ENCODE data around the gene WDR5. TPM values are rescaled to one million over a fixed set of nuclear protein-coding genes. Genes with fewer than 3 reads are reported as not detected.
A peak's percentile ranks its signal among the peaks of the same experiment; 100 is the strongest.

The WDR5 gene
- total and polyA plus RNA-seq, 10 of the 15 experiments (the other 5 are each of a cell fraction or from before 2014, with no cell fraction given) = 1.4 to 43.7 (median 33.2) TPM

- no peaks in the 10 kb centered on the region for H3K9me3 ChIP-seq (replicated peaks; ENCODE audit: control insufficient read depth, insufficient read depth, low read length)
- 90% methylated on average over 12 of the region's 12 CpGs for WGBS (ENCODE audit: insufficient coverage, insufficient replicate concordance, low lambda C conversion rate, missing lambda C conversion rate)
- TF ChIP-seq NFYA (IDR thresholded peaks at IDR 0.05; ENCODE audit: borderline replicate concordance, low read depth, low read length) = no peak
- H3K4me3 ChIP-seq = no peak overlapping the region; the same call in 1 of the 2 replicates
- H2AFZ ChIP-seq (ENCODE audit: control insufficient read depth, low read depth, low read length) = no peak overlapping the region
- no peak overlapping the region for H3K4me2 ChIP-seq (ENCODE audit: control insufficient read depth, insufficient read depth)
- FAIRE-seq = no peak
- H3K9ac ChIP-seq (ENCODE audit: control insufficient read depth, insufficient read depth, low read length) = no peak overlapping the region
- ChIA-PET CTCF (no interaction called here), RAD21 (ENCODE audit: unreplicated experiment) (no interaction called here), POLR2A (interaction anchor here (0.6 kb wide), 1 partner anchor 14 kb away, joined by 3 read pairs; the partner anchor contains the start of gene WDR5), SMC1A (ENCODE audit: uncharacterized antibody, unreplicated experiment) (no interaction called here)
- H3K27ac ChIP-seq (ENCODE audit: control insufficient read depth, insufficient read depth) = peak overlapping the region; percentile 52
- intact Hi-C loops (cut with micrococcal nuclease; ENCODE audit: unreplicated experiment) = no loop called here
- no peaks in the 10 kb centered on the region for H4K20me1 ChIP-seq (ENCODE audit: control insufficient read depth, insufficient read depth)
- DNase-seq (ENCODE audit: low read depth, low spot score) = no peak
- in situ Hi-C loops (cut with MboI) = no loop called here
- TSS peak; percentile 29 for BruUV-seq (replicated peaks)
- no peaks in the 10 kb centered on the region for H3K27me3 ChIP-seq (replicated peaks in 1 of 2; ENCODE audit: control insufficient read depth in 2 of 2, insufficient read depth in 2 of 2, low read length in 1 of 2)
- peaks cover 35 to 46% of the 10 kb centered on the region in 2 experiments; a peak in 3 of 4 replicates for H3K36me3 ChIP-seq (ENCODE audit: control insufficient read depth in 2 of 2, insufficient read depth in 2 of 2, low read length in 1 of 2)
- no peak for ATAC-seq
- no peaks in the 10 kb centered on the region for H3K79me2 ChIP-seq (ENCODE audit: control insufficient read depth, insufficient read depth, low read length)
- peaks cover 12% of the 10 kb centered on the region for H3K4me1 ChIP-seq (ENCODE audit: control insufficient read depth, insufficient read depth, low read length)
Measured at GRCh38 chr9:134150557-134151214, 14.8 kb downstream of the WDR5 start.

DNA sequence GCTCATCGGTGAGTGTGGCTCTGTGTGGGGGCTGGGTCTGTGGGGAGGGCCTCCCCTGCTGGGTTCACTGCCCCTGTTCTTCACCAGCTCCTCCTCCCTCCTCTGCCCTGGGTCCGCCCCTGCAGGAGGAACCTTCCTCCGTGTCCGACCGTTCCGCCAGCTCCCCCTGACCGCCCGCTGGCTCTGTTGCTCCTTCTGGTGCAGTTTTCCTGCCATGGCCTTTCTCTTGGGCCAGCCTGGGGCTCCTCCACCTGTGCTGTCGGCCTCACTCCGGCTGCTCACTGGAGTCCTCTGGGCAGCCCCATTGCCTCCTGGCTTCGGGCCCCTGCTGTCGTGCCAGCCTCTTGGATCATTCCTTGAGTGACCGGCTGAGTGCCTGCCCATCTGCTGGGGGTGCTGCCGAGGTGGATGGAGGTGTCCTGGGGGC lies 16.2 kb downstream of the WDR5 start:
- H3K36me3 ChIP-seq (ENCODE audit: control insufficient read depth in 2 of 2, insufficient read depth in 2 of 2, low read length in 1 of 2) = peaks cover 33 to 56% of the 10 kb centered on the region in 2 experiments; a peak in 3 of 4 replicates
- TF ChIP-seq, protein P1, sequence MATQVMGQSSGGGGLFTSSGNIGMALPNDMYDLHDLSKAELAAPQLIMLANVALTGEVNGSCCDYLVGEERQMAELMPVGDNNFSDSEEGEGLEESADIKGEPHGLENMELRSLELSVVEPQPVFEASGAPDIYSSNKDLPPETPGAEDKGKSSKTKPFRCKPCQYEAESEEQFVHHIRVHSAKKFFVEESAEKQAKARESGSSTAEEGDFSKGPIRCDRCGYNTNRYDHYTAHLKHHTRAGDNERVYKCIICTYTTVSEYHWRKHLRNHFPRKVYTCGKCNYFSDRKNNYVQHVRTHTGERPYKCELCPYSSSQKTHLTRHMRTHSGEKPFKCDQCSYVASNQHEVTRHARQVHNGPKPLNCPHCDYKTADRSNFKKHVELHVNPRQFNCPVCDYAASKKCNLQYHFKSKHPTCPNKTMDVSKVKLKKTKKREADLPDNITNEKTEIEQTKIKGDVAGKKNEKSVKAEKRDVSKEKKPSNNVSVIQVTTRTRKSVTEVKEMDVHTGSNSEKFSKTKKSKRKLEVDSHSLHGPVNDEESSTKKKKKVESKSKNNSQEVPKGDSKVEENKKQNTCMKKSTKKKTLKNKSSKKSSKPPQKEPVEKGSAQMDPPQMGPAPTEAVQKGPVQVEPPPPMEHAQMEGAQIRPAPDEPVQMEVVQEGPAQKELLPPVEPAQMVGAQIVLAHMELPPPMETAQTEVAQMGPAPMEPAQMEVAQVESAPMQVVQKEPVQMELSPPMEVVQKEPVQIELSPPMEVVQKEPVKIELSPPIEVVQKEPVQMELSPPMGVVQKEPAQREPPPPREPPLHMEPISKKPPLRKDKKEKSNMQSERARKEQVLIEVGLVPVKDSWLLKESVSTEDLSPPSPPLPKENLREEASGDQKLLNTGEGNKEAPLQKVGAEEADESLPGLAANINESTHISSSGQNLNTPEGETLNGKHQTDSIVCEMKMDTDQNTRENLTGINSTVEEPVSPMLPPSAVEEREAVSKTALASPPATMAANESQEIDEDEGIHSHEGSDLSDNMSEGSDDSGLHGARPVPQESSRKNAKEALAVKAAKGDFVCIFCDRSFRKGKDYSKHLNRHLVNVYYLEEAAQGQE (IDR thresholded peaks at IDR 0.05; ENCODE audit: low read depth, low read length) = no peak
- 0 out of 2 replicates have a peak, but pooled peaks have one; percentile 2 for TF ChIP-seq POLR2A (IDR thresholded peaks at IDR 0.05; ENCODE audit: low read depth, low read length)
- TF ChIP-seq POLR2AphosphoS2 (IDR thresholded peaks at IDR 0.05; ENCODE audit: low read depth, low read length) = no peak
- H3K9ac ChIP-seq (ENCODE audit: control insufficient read depth, insufficient read depth, low read length) = no peak overlapping the region
- peaks cover 12% of the 10 kb centered on the region for H3K4me1 ChIP-seq (ENCODE audit: control insufficient read depth, insufficient read depth, low read length)
- FAIRE-seq (no peak), DNase-seq (ENCODE audit: low read depth, low spot score) (no peak), ATAC-seq (no peak)
- no peaks in the 10 kb centered on the region for H3K9me3 ChIP-seq (replicated peaks; ENCODE audit: control insufficient read depth, insufficient read depth, low read length)
- ChIA-PET CTCF (no interaction called here), RAD21 (ENCODE audit: unreplicated experiment) (no interaction called here), SMC1A (ENCODE audit: uncharacterized antibody, unreplicated experiment) (no interaction called here), POLR2A (no interaction called here)
- WGBS (ENCODE audit: insufficient coverage, insufficient replicate concordance, low lambda C conversion rate, missing lambda C conversion rate) = 97% methylated on average over 13 of the region's 14 CpGs
- H3K27ac ChIP-seq (ENCODE audit: control insufficient read depth, insufficient read depth) = no peak overlapping the region
- H2AFZ ChIP-seq (ENCODE audit: control insufficient read depth, low read depth, low read length) = no peak overlapping the region
- H4K20me1 ChIP-seq (ENCODE audit: control insufficient read depth, insufficient read depth) = no peaks in the 10 kb centered on the region
- BruUV-seq (replicated peaks) = no TSS peak
- in situ Hi-C loops (cut with MboI) (no loop called here), intact Hi-C loops (cut with micrococcal nuclease; ENCODE audit: unreplicated experiment) (no loop called here)
- H3K27me3 ChIP-seq (replicated peaks in 1 of 2; ENCODE audit: control insufficient read depth in 2 of 2, insufficient read depth in 2 of 2, low read length in 1 of 2) = no peaks in the 10 kb centered on the region
- H3K4me2 ChIP-seq (ENCODE audit: control insufficient read depth, insufficient read depth) = no peak overlapping the region
- H3K4me3 ChIP-seq = no peak overlapping the region
- no peaks in the 10 kb centered on the region for H3K79me2 ChIP-seq (ENCODE audit: control insufficient read depth, insufficient read depth, low read length)

Measured in GM12878 (cell line).